ENCODE data around the gene MRPL1. TPM values are rescaled to one million over a fixed set of nuclear protein-coding genes. Genes with fewer than 3 reads are reported as not detected.
A peak's percentile ranks its signal among the peaks of the same experiment; 100 is the strongest.

Gene MRPL1
- polyA plus RNA-seq, 1 experiment: 49.9 TPM

GRCh38 chr4:77877167-77877566 is 14.5 kb downstream of the MRPL1 start:
- POLR2A ChIA-PET: interaction anchor here (0.7 kb wide), 1 partner anchor 57 kb away, joined by 6 read pairs; no protein-coding TSS in a partner anchor
- no peaks in the 10 kb centered on the region for H3K9me3 ChIP-seq (ENCODE audit: control insufficient read depth, insufficient read depth, low read length)
- H3K27me3 ChIP-seq (ENCODE audit: control insufficient read depth, insufficient read depth, low read length): no peaks in the 10 kb centered on the region
- TF ChIP-seq CTCF (IDR thresholded peaks at IDR 0.05; ENCODE audit: low read depth, low read length): no peak
- no peak overlapping the region for H3K4me3 ChIP-seq (ENCODE audit: low read depth, low read length)
- CTCF ChIA-PET: interaction anchor here (0.6 kb wide), 2 partner anchors 35 to 673 kb away, joined by 4 read pairs; no protein-coding TSS in a partner anchor
- no peak for DNase-seq (ENCODE audit: low read depth, low spot score)
- no peak overlapping the region for H3K27ac ChIP-seq (ENCODE audit: low read depth, low read length)

GRCh38 chr4:77877771-77878565 is 15.3 kb downstream of the MRPL1 start:
- H3K27ac ChIP-seq (ENCODE audit: low read depth, low read length): no peak overlapping the region
- ChIA-PET POLR2A (no interaction called here), CTCF (interaction anchor here (0.8 to 1.4 kb wide), 2 partner anchors 9 to 16 kb away, joined by 3 to 5 read pairs; partner anchors contain the start of gene MRPL1)
- TF ChIP-seq CTCF (IDR thresholded peaks at IDR 0.05; ENCODE audit: low read depth, low read length): no peak
- no peaks in the 10 kb centered on the region for H3K9me3 ChIP-seq (ENCODE audit: control insufficient read depth, insufficient read depth, low read length)
- H3K4me3 ChIP-seq (ENCODE audit: low read depth, low read length): no peak overlapping the region
- DNase-seq (ENCODE audit: low read depth, low spot score): no peak
- H3K27me3 ChIP-seq (ENCODE audit: control insufficient read depth, insufficient read depth, low read length): no peaks in the 10 kb centered on the region

- Histone ChIP-seq H3K9me3 (ENCODE audit: control insufficient read depth, insufficient read depth, low read length) (no peaks in the 10 kb centered on the region), H3K4me3 (ENCODE audit: low read depth, low read length) (no peak overlapping the region), H3K27me3 (ENCODE audit: control insufficient read depth, insufficient read depth, low read length) (no peaks in the 10 kb centered on the region), H3K27ac (ENCODE audit: low read depth, low read length) (no peak overlapping the region)
- no peak for DNase-seq (ENCODE audit: low read depth, low spot score)
- CTCF ChIA-PET: interaction anchor here (0.5 to 0.9 kb wide), 3 partner anchors 15 to 423 kb away, joined by 3 read pairs; partner anchors contain the start of gene MRPL1
- POLR2A ChIA-PET: interaction anchor here (1.6 kb wide), 1 partner anchor 18 kb away, joined by 4 read pairs; the partner anchor contains the start of gene MRPL1
- no peak for TF ChIP-seq CTCF (IDR thresholded peaks at IDR 0.05; ENCODE audit: low read depth, low read length)
These were observed 18.2 kb downstream of the MRPL1 start for GRCh38 chr4:77880784-77881183.

- no peaks in the 10 kb centered on the region for H3K9me3 ChIP-seq (ENCODE audit: control insufficient read depth, insufficient read depth, low read length)
- H3K27me3 ChIP-seq (ENCODE audit: control insufficient read depth, insufficient read depth, low read length): no peaks in the 10 kb centered on the region
- H3K4me3 ChIP-seq (ENCODE audit: low read depth, low read length): no peak overlapping the region
- H3K27ac ChIP-seq (ENCODE audit: low read depth, low read length): no peak overlapping the region
- ChIA-PET CTCF (interaction anchor here (0.5 to 0.9 kb wide), 3 partner anchors 14 to 424 kb away, joined by 3 read pairs; partner anchors contain the start of gene MRPL1), POLR2A (no interaction called here)
- peak; percentile 3 for DNase-seq (ENCODE audit: low read depth, low spot score)
- TF ChIP-seq CTCF (IDR thresholded peaks at IDR 0.05; ENCODE audit: low read depth, low read length): no peak
These were observed 19.0 kb downstream of the MRPL1 start for GRCh38 chr4:77881460-77882295.
